HEK293 (cell line): ENCODE results near the gene HSF2.

Experiments
- CTCF ChIA-PET: fragments of 350-600 bp; formaldehyde crosslinking; extraction: SDS; loops from one replicate; lab custom pipeline; 2021; ENCODE audit warnings: antibody characterized with exemption; lab: Yijun Ruan, JAX
- POLR2A ChIA-PET: fragments of 300-600 bp; formaldehyde crosslinking; extraction: SDS; loops from one replicate; lab custom pipeline; 2020; ENCODE audit warnings: antibody characterized with exemption, inconsistent platforms; lab: Yijun Ruan, JAX
- H3K27ac ChIP-seq: fragments of 200-500 bp; sonication (Bioruptor generic); 2 replicates; pipeline ENCODE4 v1.5.1; 2014; ENCODE audit warnings: low read depth, low read length, control low read depth, inconsistent platforms; ENCODE audit errors: extremely low read depth
- H3K36me3 ChIP-seq, 2 experiments: fragments of 200-500 bp in 1 of 2; sonication (Bioruptor generic) in 1 of 2; 1 replicate in 1 of 2; 2 replicates in 1 of 2; pipeline ENCODE4 v1.5.1; 2014 to 2017; ENCODE audit warnings: inconsistent platforms in 2 of 2, low read length in 2 of 2; ENCODE audit not compliant: control insufficient read depth in 2 of 2, insufficient read depth in 1 of 2
- H3K4me1 ChIP-seq: fragments of 200-500 bp; sonication (Bioruptor generic); 2 replicates; pipeline ENCODE4 v1.5.1; 2014; ENCODE audit warnings: mild to moderate bottlenecking, low read length, inconsistent platforms; ENCODE audit not compliant: control insufficient read depth, insufficient read depth
- H3K4me3 ChIP-seq: 2 replicates; pipeline ENCODE4 v1.5.1; 2011; ENCODE audit warnings: low read depth, mild to moderate bottlenecking, control low read depth, low read length, moderate library complexity
- H3K9me3 ChIP-seq: fragments of 200-500 bp; sonication (Bioruptor generic); 2 replicates; pipeline ENCODE4 v1.5.1; 2014; ENCODE audit warnings: low read depth, low read length, inconsistent platforms; ENCODE audit not compliant: control insufficient read depth, insufficient read depth
- KLF9 ChIP-seq: fragments of 450-650 bp; formaldehyde crosslinking; IDR thresholded peaks from 2 replicates; pipeline ENCODE4 v1.5.1; 2016; ENCODE audit warnings: missing biosample characterization, missing genetic modification characterization, low read depth
- REPIN1 ChIP-seq: fragments of 450-650 bp; formaldehyde crosslinking; IDR thresholded peaks from 2 replicates; pipeline ENCODE4 v1.5.1; 2017; ENCODE audit warnings: missing biosample characterization, missing genetic modification characterization, low read depth
- SCRT2 ChIP-seq: fragments of 450-650 bp; formaldehyde crosslinking; IDR thresholded peaks from 2 replicates; pipeline ENCODE4 v1.5.1; 2016; ENCODE audit warnings: missing biosample characterization, missing genetic modification characterization
- SP3 ChIP-seq: fragments of 450-650 bp; formaldehyde crosslinking; IDR thresholded peaks from 2 replicates; pipeline ENCODE4 v1.5.1; 2016; ENCODE audit warnings: missing biosample characterization, missing genetic modification characterization
- TSHZ1 ChIP-seq: fragments of 450-650 bp; formaldehyde crosslinking; IDR thresholded peaks from 2 replicates; pipeline ENCODE4 v1.5.1; 2016; ENCODE audit warnings: missing biosample characterization, missing genetic modification characterization, borderline replicate concordance
- ZEB2 ChIP-seq: fragments of 450-650 bp; formaldehyde crosslinking; IDR thresholded peaks from 2 replicates; pipeline ENCODE4 v1.5.1; 2016; ENCODE audit warnings: missing biosample characterization, missing genetic modification characterization
- ZNF132 ChIP-seq: fragments of 450-650 bp; formaldehyde crosslinking; IDR thresholded peaks from 2 replicates; pipeline ENCODE4 v1.5.1; 2017; ENCODE audit warnings: missing biosample characterization, missing genetic modification characterization, borderline replicate concordance
- ZNF174 ChIP-seq: fragments of 450-650 bp; formaldehyde crosslinking; IDR thresholded peaks from 2 replicates; pipeline ENCODE4 v1.5.0; 2017; ENCODE audit warnings: missing biosample characterization, mild to moderate bottlenecking, missing genetic modification characterization
- ZNF223 ChIP-seq: fragments of 450-650 bp; formaldehyde crosslinking; IDR thresholded peaks from 2 replicates; pipeline ENCODE4 v1.5.1; 2016; ENCODE audit warnings: missing biosample characterization, missing genetic modification characterization
- ZNF362 ChIP-seq: fragments of 450-650 bp; formaldehyde crosslinking; IDR thresholded peaks from 2 replicates; pipeline ENCODE4 v1.5.1; 2016; ENCODE audit warnings: missing biosample characterization, missing genetic modification characterization
- ZNF394 ChIP-seq: fragments of 450-650 bp; formaldehyde crosslinking; IDR thresholded peaks from 2 replicates; pipeline ENCODE4 v1.5.1; 2016; ENCODE audit warnings: missing biosample characterization, missing genetic modification characterization, mild to moderate bottlenecking, moderate library complexity, borderline replicate concordance
- ZNF398 ChIP-seq: fragments of 450-650 bp; formaldehyde crosslinking; IDR thresholded peaks from 2 replicates; pipeline ENCODE4 v1.5.1; 2017; ENCODE audit warnings: missing biosample characterization, missing genetic modification characterization
- ZNF544 ChIP-seq: fragments of 450-650 bp; formaldehyde crosslinking; IDR thresholded peaks from 2 replicates; pipeline ENCODE4 v1.5.0; 2017; ENCODE audit warnings: missing biosample characterization, missing genetic modification characterization
- ZNF623 ChIP-seq: fragments of 450-650 bp; formaldehyde crosslinking; IDR thresholded peaks from 2 replicates; pipeline ENCODE4 v1.5.1; 2016; ENCODE audit warnings: missing biosample characterization, missing genetic modification characterization
- ZNF704 ChIP-seq: fragments of 450-650 bp; formaldehyde crosslinking; IDR thresholded peaks from 2 replicates; pipeline ENCODE4 v1.5.1; 2016; ENCODE audit warnings: missing biosample characterization, missing genetic modification characterization
- ZSCAN16 ChIP-seq: fragments of 450-650 bp; formaldehyde crosslinking; IDR thresholded peaks from 2 replicates; pipeline ENCODE4 v1.5.1; 2016; ENCODE audit warnings: missing biosample characterization, missing genetic modification characterization

The HSF2 gene

GRCh38 chr6:122360809-122361208 lies 38.6 kb upstream of the HSF2 start (continued):
- TF ChIP-seq TSHZ1 (tag by site-specific recombination) (no peak), ZSCAN16 (no peak), ZNF394 (tag by site-specific recombination) (no peak), ZNF132 (no peak), ZEB2 (no peak), ZNF544 (no peak), ZNF174 (tag by site-specific recombination) (no peak)

GRCh38 chr6:122361314-122361979 lies 38.0 kb upstream of the HSF2 start:
- no peaks in the 10 kb centered on the region for H3K4me1 ChIP-seq
- POLR2A ChIA-PET, result no interaction called here
- no peaks in the 10 kb centered on the region for H3K36me3 ChIP-seq
- CTCF ChIA-PET, result interaction anchor here (0.6 to 1.3 kb wide), 3 partner anchors 9 to 972 kb away, joined by 3 to 4 read pairs (median 4); no protein-coding TSS in a partner anchor
- no peaks in the 10 kb centered on the region for H3K9me3 ChIP-seq
- no peak overlapping the region for H3K27ac ChIP-seq
- no peak overlapping the region for H3K4me3 ChIP-seq
- TF ChIP-seq ZNF623 (tag by site-specific recombination), result no peak
- TF ChIP-seq ZNF398 (tag by site-specific recombination), result no peak
- no peak for TF ChIP-seq ZNF704 (tag by site-specific recombination)
- TF ChIP-seq SP3 (tag by site-specific recombination), result no peak
- TF ChIP-seq REPIN1 (tag by site-specific recombination), result no peak
- TF ChIP-seq ZNF223 (tag by site-specific recombination), result no peak
- TF ChIP-seq KLF9 (tag by site-specific recombination), result no peak
- TF ChIP-seq ZNF362 (tag by site-specific recombination), result no peak
- TF ChIP-seq SCRT2, result no peak
